Measurements from ENCODE around the gene NAXE. TPM values are rescaled to one million over a fixed set of nuclear protein-coding genes. Genes with fewer than 3 reads are reported as not detected.

NAXE gene
- total RNA-seq, 1 experiment from 2014 or later, result 99.8 TPM

- no peaks in the 10 kb centered on the region for H3K27me3 ChIP-seq (replicated peaks; ENCODE audit: control insufficient read depth, insufficient read depth, low read length)
- Mint-ChIP-seq H3K27ac (ENCODE audit: unreplicated experiment) (no peak overlapping the region), H3K4me3 (ENCODE audit: unreplicated experiment) (no peak overlapping the region), H3K4me1 (ENCODE audit: low read depth, unreplicated experiment) (peaks cover 16% of the 10 kb centered on the region), H3K9me3 (ENCODE audit: unreplicated experiment) (no peaks in the 10 kb centered on the region), H3K27me3 (ENCODE audit: insufficient read depth, unreplicated experiment) (no peaks in the 10 kb centered on the region), H3K36me3 (ENCODE audit: insufficient read depth, unreplicated experiment) (peaks cover 38% of the 10 kb centered on the region)
- no peak overlapping the region for H3K4me3 ChIP-seq (ENCODE audit: low read depth, low read length)
- BruUV-seq (replicated peaks), result no TSS peak
- H3K9me3 ChIP-seq, result no peaks in the 10 kb centered on the region
- CTCF ChIA-PET, result interaction anchor here (0.5 to 0.6 kb wide), 2 partner anchors 33 to 256 kb away, joined by 3 read pairs; partner anchors contain the start of gene CCT3
- peaks cover 8% of the 10 kb centered on the region; the same call in 1 of the 2 replicates for H3K4me1 ChIP-seq
- H3K36me3 ChIP-seq (ENCODE audit: control insufficient read depth, insufficient read depth, low read length), result peaks cover 4% of the 10 kb centered on the region; the same call in 1 of the 2 replicates
- no peak for DNase-seq
- POLR2A ChIA-PET, result no interaction called here
- intact Hi-C loops (cut with micrococcal nuclease; ENCODE audit: unreplicated experiment), result no loop called here
- TF ChIP-seq, protein P1, sequence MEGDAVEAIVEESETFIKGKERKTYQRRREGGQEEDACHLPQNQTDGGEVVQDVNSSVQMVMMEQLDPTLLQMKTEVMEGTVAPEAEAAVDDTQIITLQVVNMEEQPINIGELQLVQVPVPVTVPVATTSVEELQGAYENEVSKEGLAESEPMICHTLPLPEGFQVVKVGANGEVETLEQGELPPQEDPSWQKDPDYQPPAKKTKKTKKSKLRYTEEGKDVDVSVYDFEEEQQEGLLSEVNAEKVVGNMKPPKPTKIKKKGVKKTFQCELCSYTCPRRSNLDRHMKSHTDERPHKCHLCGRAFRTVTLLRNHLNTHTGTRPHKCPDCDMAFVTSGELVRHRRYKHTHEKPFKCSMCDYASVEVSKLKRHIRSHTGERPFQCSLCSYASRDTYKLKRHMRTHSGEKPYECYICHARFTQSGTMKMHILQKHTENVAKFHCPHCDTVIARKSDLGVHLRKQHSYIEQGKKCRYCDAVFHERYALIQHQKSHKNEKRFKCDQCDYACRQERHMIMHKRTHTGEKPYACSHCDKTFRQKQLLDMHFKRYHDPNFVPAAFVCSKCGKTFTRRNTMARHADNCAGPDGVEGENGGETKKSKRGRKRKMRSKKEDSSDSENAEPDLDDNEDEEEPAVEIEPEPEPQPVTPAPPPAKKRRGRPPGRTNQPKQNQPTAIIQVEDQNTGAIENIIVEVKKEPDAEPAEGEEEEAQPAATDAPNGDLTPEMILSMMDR (IDR thresholded peaks at IDR 0.05; ENCODE audit: insufficient read depth in 1 of 2, low read depth in 1 of 2, low read length in 1 of 2, severe bottlenecking in 1 of 2, unreplicated experiment in 1 of 2), result no peak
These were observed 2.6 kb downstream of the NAXE start for GRCh38 chr1:156594190-156594589.

- no peak for DNase-seq
- ChIA-PET CTCF (interaction anchor here (1.5 kb wide), 1 partner anchor 14 kb away, joined by 3 read pairs; no protein-coding TSS in a partner anchor), POLR2A (no interaction called here)
- H3K9me3 ChIP-seq, result no peaks in the 10 kb centered on the region
- Mint-ChIP-seq H3K9me3 (ENCODE audit: unreplicated experiment) (no peaks in the 10 kb centered on the region), H3K4me1 (ENCODE audit: low read depth, unreplicated experiment) (peaks cover 16% of the 10 kb centered on the region), H3K36me3 (ENCODE audit: insufficient read depth, unreplicated experiment) (peaks cover 38% of the 10 kb centered on the region), H3K27ac (ENCODE audit: unreplicated experiment) (no peak overlapping the region), H3K27me3 (ENCODE audit: insufficient read depth, unreplicated experiment) (no peaks in the 10 kb centered on the region), H3K4me3 (ENCODE audit: unreplicated experiment) (no peak overlapping the region)
- H3K27me3 ChIP-seq (replicated peaks; ENCODE audit: control insufficient read depth, insufficient read depth, low read length), result no peaks in the 10 kb centered on the region
- no peak overlapping the region for H3K4me3 ChIP-seq (ENCODE audit: low read depth, low read length)
- H3K4me1 ChIP-seq, result peaks cover 8% of the 10 kb centered on the region; the same call in 1 of the 2 replicates
- BruUV-seq (replicated peaks), result no TSS peak
- intact Hi-C loops (cut with micrococcal nuclease; ENCODE audit: unreplicated experiment), result no loop called here
- TF ChIP-seq, protein P1 (IDR thresholded peaks at IDR 0.05; ENCODE audit: insufficient read depth in 1 of 2, low read depth in 1 of 2, low read length in 1 of 2, severe bottlenecking in 1 of 2, unreplicated experiment in 1 of 2), result no peak
- peaks cover 4% of the 10 kb centered on the region; the same call in 1 of the 2 replicates for H3K36me3 ChIP-seq (ENCODE audit: control insufficient read depth, insufficient read depth, low read length)
These were observed 3.4 kb downstream of the NAXE start for GRCh38 chr1:156595016-156595415.

DNA sequence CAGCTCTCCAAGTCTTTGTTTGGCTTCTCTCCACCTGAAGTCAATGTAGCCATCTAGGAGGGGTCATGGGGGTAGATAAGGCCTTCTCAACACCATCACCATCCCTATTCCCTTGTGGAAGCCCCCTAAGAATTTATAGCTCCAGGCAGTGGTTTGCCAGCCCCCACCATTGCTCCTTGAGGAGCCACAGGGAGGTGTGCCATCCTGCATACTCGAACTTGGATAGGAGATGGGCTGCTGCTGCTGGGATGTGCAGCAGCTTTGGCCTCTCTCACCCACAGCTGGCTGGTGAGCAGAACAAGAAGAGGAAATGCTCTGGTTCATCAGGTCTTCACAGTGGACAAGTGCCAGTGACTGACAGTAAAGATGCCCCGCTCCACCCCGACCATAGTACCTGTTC, 4.8 kb downstream of the NAXE start:
- Mint-ChIP-seq H3K4me1 (ENCODE audit: low read depth, unreplicated experiment) (peaks cover 9% of the 10 kb centered on the region), H3K4me3 (ENCODE audit: unreplicated experiment) (no peak overlapping the region), H3K9me3 (ENCODE audit: unreplicated experiment) (no peaks in the 10 kb centered on the region), H3K27me3 (ENCODE audit: insufficient read depth, unreplicated experiment) (no peaks in the 10 kb centered on the region), H3K27ac (ENCODE audit: unreplicated experiment) (no peak overlapping the region), H3K36me3 (ENCODE audit: insufficient read depth, unreplicated experiment) (peaks cover 45% of the 10 kb centered on the region)
- Histone ChIP-seq H3K36me3 (ENCODE audit: control insufficient read depth, insufficient read depth, low read length) (peaks cover 4% of the 10 kb centered on the region; the same call in 1 of the 2 replicates), H3K27me3 (replicated peaks; ENCODE audit: control insufficient read depth, insufficient read depth, low read length) (no peaks in the 10 kb centered on the region), H3K4me1 (0 out of 2 replicates have a peak, but pooled peaks cover 4% of the 10 kb centered on the region), H3K9me3 (no peaks in the 10 kb centered on the region), H3K4me3 (ENCODE audit: low read depth, low read length) (no peak overlapping the region)
- TF ChIP-seq, protein P1 (IDR thresholded peaks at IDR 0.05; ENCODE audit: insufficient read depth in 1 of 2, low read depth in 1 of 2, low read length in 1 of 2, severe bottlenecking in 1 of 2, unreplicated experiment in 1 of 2), result no peak
- intact Hi-C loops (cut with micrococcal nuclease; ENCODE audit: unreplicated experiment), result no loop called here
- ChIA-PET POLR2A (no interaction called here), CTCF (no interaction called here)
- no TSS peak for BruUV-seq (replicated peaks)
- DNase-seq, result no peak

Data from Caco-2 (cell line).